ENCODE results near the gene ULK1. TPM values are rescaled to one million over a fixed set of nuclear protein-coding genes. Genes with fewer than 3 reads are reported as not detected.
A peak's percentile ranks its signal among the peaks of the same experiment; 100 is the strongest.
"Not testable (repeated sequence)": the region's sequence is repeated elsewhere in the genome, so short reads cannot be mapped to it uniquely, and the experiment has no call there.

ULK1 gene
- total and polyA plus RNA-seq, 2 experiments from 2014 or later, result 8.4 to 33.8 TPM

GRCh38 chr12:131873293-131873692 is 21.1 kb upstream of the ULK1 start (continued):
- no peak for TF ChIP-seq REST (IDR thresholded peaks at IDR 0.05; ENCODE audit: unreplicated experiment)
- TF ChIP-seq POLR2AphosphoS5 (IDR thresholded peaks at IDR 0.05; ENCODE audit: low read depth), result no peak
- TF ChIP-seq ZNF114 (CRISPR knock-in tag; IDR thresholded peaks at IDR 0.05), result no peak
- TF ChIP-seq, protein P1, sequence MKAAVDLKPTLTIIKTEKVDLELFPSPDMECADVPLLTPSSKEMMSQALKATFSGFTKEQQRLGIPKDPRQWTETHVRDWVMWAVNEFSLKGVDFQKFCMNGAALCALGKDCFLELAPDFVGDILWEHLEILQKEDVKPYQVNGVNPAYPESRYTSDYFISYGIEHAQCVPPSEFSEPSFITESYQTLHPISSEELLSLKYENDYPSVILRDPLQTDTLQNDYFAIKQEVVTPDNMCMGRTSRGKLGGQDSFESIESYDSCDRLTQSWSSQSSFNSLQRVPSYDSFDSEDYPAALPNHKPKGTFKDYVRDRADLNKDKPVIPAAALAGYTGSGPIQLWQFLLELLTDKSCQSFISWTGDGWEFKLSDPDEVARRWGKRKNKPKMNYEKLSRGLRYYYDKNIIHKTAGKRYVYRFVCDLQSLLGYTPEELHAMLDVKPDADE (IDR thresholded peaks at IDR 0.05), result no peak

GRCh38 chr12:131874972-131875371 is 19.4 kb upstream of the ULK1 start:
- Mint-ChIP-seq H3K4me1 (peaks cover 19% of the 10 kb centered on the region), H3K9me3 (peaks cover 16% of the 10 kb centered on the region)
- H3K9me2 ChIP-seq (ENCODE audit: insufficient read depth); H3K36me3 ChIP-seq (ENCODE audit: insufficient read depth); DNase-seq (ENCODE audit: low spot score); H3K79me2 ChIP-seq (replicated peaks; ENCODE audit: insufficient read depth); H3K36me3 Mint-ChIP-seq (ENCODE audit: low read depth); H2AFZ ChIP-seq; H3K4me3 ChIP-seq; H3K27ac Mint-ChIP-seq; H4K20me1 ChIP-seq (replicated peaks; ENCODE audit: insufficient read depth); H3K27ac ChIP-seq (ENCODE audit: low read depth); ATAC-seq; H3K27me3 Mint-ChIP-seq (ENCODE audit: insufficient read depth, low read depth, poor library complexity); H3K27me3 ChIP-seq (ENCODE audit: insufficient read depth); H3K4me2 ChIP-seq; H3F3A ChIP-seq (replicated peaks; ENCODE audit: low read depth); H3K4me3 Mint-ChIP-seq: not testable (repeated sequence)
- H3K4me1 ChIP-seq (ENCODE audit: insufficient read depth), result peaks cover 11% of the 10 kb centered on the region

GRCh38 chr12:131877216-131877615 is 17.2 kb upstream of the ULK1 start:
- H3K79me2 ChIP-seq (replicated peaks; ENCODE audit: insufficient read depth); H3F3A ChIP-seq (replicated peaks; ENCODE audit: low read depth); H3K27ac ChIP-seq (ENCODE audit: low read depth); H3K4me2 ChIP-seq; H3K36me3 ChIP-seq (ENCODE audit: insufficient read depth); H3K36me3 Mint-ChIP-seq (ENCODE audit: low read depth); H3K27me3 Mint-ChIP-seq (ENCODE audit: insufficient read depth, low read depth, poor library complexity); H3K4me3 Mint-ChIP-seq; H3K9me2 ChIP-seq (ENCODE audit: insufficient read depth); DNase-seq (ENCODE audit: low spot score); ATAC-seq; H4K20me1 ChIP-seq (replicated peaks; ENCODE audit: insufficient read depth); H3K4me3 ChIP-seq; H3K27me3 ChIP-seq (ENCODE audit: insufficient read depth); H2AFZ ChIP-seq; H3K27ac Mint-ChIP-seq: not testable (repeated sequence)
- peaks cover 12% of the 10 kb centered on the region for H3K9me3 Mint-ChIP-seq
- H3K4me1 ChIP-seq (ENCODE audit: insufficient read depth), result peaks cover 11% of the 10 kb centered on the region
- peaks cover 28% of the 10 kb centered on the region for H3K4me1 Mint-ChIP-seq

GRCh38 chr12:131878436-131878835 is 16.0 kb upstream of the ULK1 start:
- peaks cover 28% of the 10 kb centered on the region for H3K4me1 Mint-ChIP-seq
- not testable (repeated sequence) for H3K4me3 Mint-ChIP-seq; H4K20me1 ChIP-seq (replicated peaks; ENCODE audit: insufficient read depth); H3K27me3 ChIP-seq (ENCODE audit: insufficient read depth); DNase-seq (ENCODE audit: low spot score); H3K27ac ChIP-seq (ENCODE audit: low read depth); ATAC-seq; H3K27me3 Mint-ChIP-seq (ENCODE audit: insufficient read depth, low read depth, poor library complexity); H3K9me3 Mint-ChIP-seq; H3F3A ChIP-seq (replicated peaks; ENCODE audit: low read depth); H3K4me3 ChIP-seq; H3K36me3 ChIP-seq (ENCODE audit: insufficient read depth); H3K27ac Mint-ChIP-seq; H3K9me2 ChIP-seq (ENCODE audit: insufficient read depth); H3K79me2 ChIP-seq (replicated peaks; ENCODE audit: insufficient read depth); H3K36me3 Mint-ChIP-seq (ENCODE audit: low read depth)
- peak overlapping the region; percentile 3; the same call in 1 of the 2 replicates for H2AFZ ChIP-seq
- peak overlapping the region; percentile 39; the same call in 1 of the 2 replicates for H3K4me2 ChIP-seq
- H3K4me1 ChIP-seq (ENCODE audit: insufficient read depth), result peaks cover 11% of the 10 kb centered on the region
